Muscle layer of colon (tissue), 2 donors: Measurements from ENCODE around the gene RINL.

ENCODE experiments used
- H3K27ac ChIP-seq: one replicate; pipeline ENCODE4 v1.7.0; 2013; ENCODE audit warnings: low read depth, mild to moderate bottlenecking, low read length, moderate library complexity
- H3K27me3 ChIP-seq, 2 donors: one replicate each; pipeline ENCODE4 v1.7.0; 2013; ENCODE audit warnings: low read length in 2 of 2, mild to moderate bottlenecking in 2 of 2; ENCODE audit not compliant: insufficient read depth in 2 of 2, control insufficient read depth in 1 of 2
- H3K36me3 ChIP-seq: one replicate; pipeline ENCODE4 v1.7.0; 2013; ENCODE audit warnings: mild to moderate bottlenecking, low read length; ENCODE audit not compliant: insufficient read depth
- H3K4me1 ChIP-seq: one replicate; pipeline ENCODE4 v1.7.0; 2013; ENCODE audit warnings: mild to moderate bottlenecking, low read length; ENCODE audit not compliant: insufficient read depth
- H3K4me3 ChIP-seq, 2 donors: one replicate each; pipeline ENCODE4 v1.7.0; 2013; ENCODE audit warnings: low read length in 2 of 2, low read depth in 1 of 2, mild to moderate bottlenecking in 1 of 2, moderate library complexity in 1 of 2
- H3K9ac ChIP-seq: one replicate; pipeline ENCODE4 v1.7.0; 2013; ENCODE audit warnings: low read length
- H3K9me3 ChIP-seq: one replicate; pipeline ENCODE4 v1.7.0; 2013; ENCODE audit warnings: mild to moderate bottlenecking, low read length
- donor health status: abdominal sarcoma.
- donor health status: Adenocarcinoma of cecum.

Gene RINL

GRCh38 chr19:38901683-38902082 lies 23.6 kb upstream of the RINL start:
- H3K36me3 ChIP-seq: peaks cover 13% of the 10 kb centered on the region
- no peak overlapping the region for H3K4me3 ChIP-seq
- no peak overlapping the region for H3K9ac ChIP-seq
- H3K9me3 ChIP-seq: no peaks in the 10 kb centered on the region
- H3K4me1 ChIP-seq: peaks cover 27% of the 10 kb centered on the region
- H3K27me3 ChIP-seq: no peaks in the 10 kb centered on the region
- H3K27ac ChIP-seq: no peak overlapping the region

GRCh38 chr19:38900743-38901190 lies 22.7 kb upstream of the RINL start:
- Histone ChIP-seq H3K9me3 (no peaks in the 10 kb centered on the region), H3K4me1 (peaks cover 31% of the 10 kb centered on the region), H3K27ac (no peak overlapping the region), H3K9ac (peak overlapping the region; percentile 87), H3K36me3 (peaks cover 10% of the 10 kb centered on the region), H3K27me3 (no peaks in the 10 kb centered on the region), H3K4me3 (peak overlapping the region; percentile 9 to 88)

- Histone ChIP-seq H3K9me3 (no peaks in the 10 kb centered on the region), H3K9ac (peak overlapping the region; percentile 87), H3K4me1 (peaks cover 31% of the 10 kb centered on the region), H3K27me3 (no peaks in the 10 kb centered on the region), H3K27ac (peak overlapping the region; percentile 85), H3K4me3 (peak overlapping the region; percentile 87 to 88), H3K36me3 (peaks cover 5% of the 10 kb centered on the region)
Observed at GRCh38 chr19:38900202-38900629, 22.1 kb upstream of the RINL start.

GRCh38 chr19:38899447-38900201 lies 21.5 kb upstream of the RINL start, which contains the start of the genes NFKBIB and SIRT2:
Gene NFKBIB (plus strand): TSS chr19:38899969. CDS start chr19:38900033, 64 bp downstream.
Gene SIRT2 (minus strand): TSS chr19:38899618. CDS start chr19:38899521, 97 bp downstream.
- Histone ChIP-seq H3K4me3 (peak within 1 kb of the TSS; percentile 88 to 97), H3K36me3 (no peaks in the 10 kb centered on the region), H3K9ac (peak within 1 kb of the TSS; percentile 87), H3K9me3 (no peaks in the 10 kb centered on the region), H3K27me3 (no peaks in the 10 kb centered on the region), H3K27ac (peak within 1 kb of the TSS; percentile 85), H3K4me1 (peaks cover 31% of the 10 kb centered on the region)

GRCh38 chr19:38898788-38899446 lies 20.8 kb upstream of the RINL start:
- no peaks in the 10 kb centered on the region for H3K36me3 ChIP-seq
- H3K27ac ChIP-seq: peak overlapping the region; percentile 85
- H3K4me3 ChIP-seq: peak overlapping the region; percentile 86 to 97
- peaks cover 31% of the 10 kb centered on the region for H3K4me1 ChIP-seq
- H3K27me3 ChIP-seq: no peaks in the 10 kb centered on the region
- H3K9me3 ChIP-seq: no peaks in the 10 kb centered on the region
- peak overlapping the region; percentile 73 for H3K9ac ChIP-seq

GRCh38 chr19:38894968-38895367 lies 16.9 kb upstream of the RINL start:
- Histone ChIP-seq H3K36me3 (peaks cover 12% of the 10 kb centered on the region), H3K4me3 (no peak overlapping the region), H3K27ac (no peak overlapping the region), H3K27me3 (no peaks in the 10 kb centered on the region), H3K4me1 (peaks cover 22% of the 10 kb centered on the region), H3K9me3 (no peaks in the 10 kb centered on the region), H3K9ac (no peak overlapping the region)

- Histone ChIP-seq H3K9ac (no peak overlapping the region), H3K36me3 (peaks cover 28% of the 10 kb centered on the region), H3K4me1 (peaks cover 18% of the 10 kb centered on the region)
Observed at GRCh38 chr19:38893341-38893771, 15.3 kb upstream of the RINL start.

GRCh38 chr19:38892841-38893240 lies 14.8 kb upstream of the RINL start:
- Histone ChIP-seq H3K4me3 (no peak overlapping the region), H3K27me3 (no peaks in the 10 kb centered on the region), H3K4me1 (peaks cover 13% of the 10 kb centered on the region), H3K27ac (no peak overlapping the region), H3K9me3 (no peaks in the 10 kb centered on the region), H3K36me3 (peaks cover 30% of the 10 kb centered on the region), H3K9ac (no peak overlapping the region)

More at GRCh38 chr19:38893341-38893771, 15.3 kb upstream of the RINL start:
- Histone ChIP-seq H3K4me3 (no peak overlapping the region), H3K27me3 (no peaks in the 10 kb centered on the region), H3K9me3 (no peaks in the 10 kb centered on the region), H3K27ac (no peak overlapping the region)

- H3K27me3 ChIP-seq: no peaks in the 10 kb centered on the region
- no peak overlapping the region for H3K27ac ChIP-seq
- peaks cover 5% of the 10 kb centered on the region for H3K4me1 ChIP-seq
- peaks cover 30% of the 10 kb centered on the region for H3K36me3 ChIP-seq
- no peak overlapping the region for H3K4me3 ChIP-seq
- H3K9me3 ChIP-seq: no peaks in the 10 kb centered on the region
- H3K9ac ChIP-seq: no peak overlapping the region
Observed at GRCh38 chr19:38891771-38892170, 13.7 kb upstream of the RINL start.

- Histone ChIP-seq H3K4me1 (no peaks in the 10 kb centered on the region), H3K4me3 (no peak overlapping the region), H3K27ac (no peak overlapping the region), H3K9me3 (no peaks in the 10 kb centered on the region), H3K27me3 (no peaks in the 10 kb centered on the region), H3K9ac (no peak overlapping the region), H3K36me3 (peaks cover 30% of the 10 kb centered on the region)
Observed at GRCh38 chr19:38890686-38891085, 12.6 kb upstream of the RINL start.

- Histone ChIP-seq H3K9ac (no peak overlapping the region), H3K27ac (no peak overlapping the region), H3K9me3 (no peaks in the 10 kb centered on the region), H3K4me3 (no peak overlapping the region), H3K36me3 (peaks cover 30% of the 10 kb centered on the region), H3K4me1 (no peaks in the 10 kb centered on the region), H3K27me3 (no peaks in the 10 kb centered on the region)
Observed at GRCh38 chr19:38889803-38890202, 11.7 kb upstream of the RINL start.
